ENCODE data around the gene CTSD. TPM values are rescaled to one million over a fixed set of nuclear protein-coding genes. Genes with fewer than 3 reads are reported as not detected.

Gene CTSD
- total RNA-seq, 1 experiment from 2014 or later = 158 TPM

GRCh38 chr11:1786466-1786865 lies 22.7 kb upstream of the CTSD start:
- H3K27me3 Mint-ChIP-seq (ENCODE audit: low read depth) = peaks cover 47% of the 10 kb centered on the region

More at GRCh38 chr11:1786466-1786865, 22.7 kb upstream of the CTSD start:
- Mint-ChIP-seq H3K36me3 (ENCODE audit: insufficient read depth in 1 of 3, low read depth in 3 of 3) (peaks cover 0 to 4% (median 0%) of the 10 kb centered on the region in 3 experiments; a peak in 2 of 7 replicates), H3K4me1 (peaks cover 20 to 26% of the 10 kb centered on the region in 2 experiments), H3K4me3 (no peak overlapping the region), H3K9me3 (peaks cover 0 to 11% of the 10 kb centered on the region in 2 experiments; a peak in 3 of 5 replicates), H3K27ac (no peak overlapping the region)
- Histone ChIP-seq H3K14ac (ENCODE audit: insufficient read depth, low read length) (no peak overlapping the region), H3K56ac (ENCODE audit: insufficient read length, low read depth, low read length) (no peak overlapping the region), H3K79me2 (ENCODE audit: insufficient read depth, low read length) (no peaks in the 10 kb centered on the region), H4K8ac (replicated peaks; ENCODE audit: insufficient read length, low read depth, low read length) (no peak overlapping the region), H3K18ac (ENCODE audit: insufficient read length, low read depth, low read length) (no peak overlapping the region), H3K27me3 (ENCODE audit: insufficient read depth, low read length) (no peaks in the 10 kb centered on the region), H3K4ac (ENCODE audit: low read depth, low read length) (no peak overlapping the region), H2BK120ac (ENCODE audit: low read depth, low read length, poor library complexity, severe bottlenecking) (no peak overlapping the region), H3K4me1 (ENCODE audit: insufficient read depth, low read length) (no peaks in the 10 kb centered on the region), H2BK5ac (ENCODE audit: insufficient read length, low read length) (no peak overlapping the region), H2BK15ac (ENCODE audit: low read depth, low read length) (no peak overlapping the region), H3K23me2 (ENCODE audit: insufficient read length, low read depth, low read length, poor library complexity, severe bottlenecking) (no peaks in the 10 kb centered on the region), H4K5ac (ENCODE audit: insufficient read length, low read depth, low read length) (no peak overlapping the region), H3K79me1 (ENCODE audit: insufficient read depth, low read depth, low read length, poor library complexity, severe bottlenecking) (no peaks in the 10 kb centered on the region), H3K9me3 (ENCODE audit: control insufficient read depth, low read depth, low read length) (no peaks in the 10 kb centered on the region), H3K9ac (ENCODE audit: extremely low read depth, insufficient read length, low read length) (no peak overlapping the region), H4K91ac (ENCODE audit: insufficient read length, low read depth, low read length) (no peak overlapping the region), H2BK12ac (ENCODE audit: insufficient read length, low read depth, low read length) (no peak overlapping the region), H2AK5ac (ENCODE audit: insufficient read length, low read length) (no peak overlapping the region), H4K20me1 (ENCODE audit: control insufficient read depth, insufficient read depth, insufficient read length) (no peaks in the 10 kb centered on the region), H3K27ac (ENCODE audit: insufficient read length, low read depth, low read length) (no peak overlapping the region), H2BK20ac (ENCODE audit: low read depth, low read length, poor library complexity, severe bottlenecking) (no peak overlapping the region), H2AFZ (ENCODE audit: low read length) (no peak overlapping the region), H3K4me2 (ENCODE audit: insufficient read depth, insufficient read length, low read length) (no peak overlapping the region), H3T11ph (ENCODE audit: low read length) (no peak overlapping the region), H3K23ac (ENCODE audit: insufficient read length, low read depth, low read length) (no peak overlapping the region)
- no peak for TF ChIP-seq CTCF (conservative IDR thresholded peaks at IDR 0.05)
- DNase-seq = no peak
- WGBS (ENCODE audit: extremely low coverage, insufficient read length, low lambda C conversion rate) = no CpG with 5 or more reads among the region's 4 CpGs
